AG09309 (cell line): ENCODE measurements around the gene UBE2H.
"Not testable (repeated sequence)": the region's sequence is repeated elsewhere in the genome, so short reads cannot be mapped to it uniquely, and the experiment has no call there.

ENCODE experiments used
- DNase-seq: peaks from one replicate; pipeline ENCODE4 v3.0.0-alpha.2; 2010; ENCODE audit warnings: low read depth
- H3K4me3 ChIP-seq: 2 replicates; pipeline ENCODE4 v1.5.1; 2011; ENCODE audit warnings: mild to moderate bottlenecking, low read depth, low read length, moderate library complexity; ENCODE audit not compliant: control insufficient read depth
- TF ChIP-seq, protein P1 (sequence below): IDR thresholded peaks from 2 replicates; pipeline ENCODE4 v1.5.1; 2011; ENCODE audit warnings: mild to moderate bottlenecking, low read depth, low read length, inconsistent platforms; ENCODE audit not compliant: insufficient read depth, control insufficient read depth; ENCODE audit errors: missing control alignments

The UBE2H gene

DNA sequence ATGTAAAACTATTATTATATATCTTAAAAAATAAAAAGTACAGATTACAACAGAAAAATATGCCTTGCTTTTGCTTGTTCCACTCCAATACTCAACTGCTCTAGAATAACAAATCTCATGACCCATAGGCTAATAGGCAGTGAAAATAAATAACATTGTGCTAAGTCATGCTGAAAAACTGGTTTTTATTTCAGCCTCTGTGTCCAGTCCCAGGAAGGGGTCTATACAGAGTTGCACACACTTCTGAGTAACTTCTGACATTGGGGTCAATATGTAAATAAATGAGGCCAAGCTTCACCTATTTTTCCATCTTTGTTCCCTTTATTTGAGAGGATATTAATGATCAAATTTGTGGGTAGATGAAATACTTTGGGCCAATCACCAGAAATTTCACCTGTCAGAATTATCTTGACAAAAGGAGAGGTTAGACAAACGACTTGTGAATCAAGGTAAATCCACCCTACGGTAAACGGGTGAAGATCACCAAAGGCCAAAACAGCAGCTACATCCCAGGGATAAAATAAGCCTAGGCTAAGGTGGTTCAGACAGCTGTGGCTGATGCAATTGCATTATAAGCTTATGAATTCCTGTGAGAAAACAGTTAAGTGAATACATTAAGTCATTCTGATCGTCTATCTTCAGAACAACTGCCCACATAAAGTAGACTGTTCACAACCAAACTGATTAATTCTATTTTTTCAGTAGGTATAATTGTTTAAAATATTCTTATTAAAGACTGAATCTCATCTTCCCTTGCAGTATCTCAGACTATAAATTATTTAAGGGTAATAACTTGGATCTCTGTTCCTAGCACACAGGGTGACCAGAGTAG lies 87.5 kb downstream of the UBE2H start:
- H3K4me3 ChIP-seq, result no peak overlapping the region
- DNase-seq, result no peak
- TF ChIP-seq, protein P1, sequence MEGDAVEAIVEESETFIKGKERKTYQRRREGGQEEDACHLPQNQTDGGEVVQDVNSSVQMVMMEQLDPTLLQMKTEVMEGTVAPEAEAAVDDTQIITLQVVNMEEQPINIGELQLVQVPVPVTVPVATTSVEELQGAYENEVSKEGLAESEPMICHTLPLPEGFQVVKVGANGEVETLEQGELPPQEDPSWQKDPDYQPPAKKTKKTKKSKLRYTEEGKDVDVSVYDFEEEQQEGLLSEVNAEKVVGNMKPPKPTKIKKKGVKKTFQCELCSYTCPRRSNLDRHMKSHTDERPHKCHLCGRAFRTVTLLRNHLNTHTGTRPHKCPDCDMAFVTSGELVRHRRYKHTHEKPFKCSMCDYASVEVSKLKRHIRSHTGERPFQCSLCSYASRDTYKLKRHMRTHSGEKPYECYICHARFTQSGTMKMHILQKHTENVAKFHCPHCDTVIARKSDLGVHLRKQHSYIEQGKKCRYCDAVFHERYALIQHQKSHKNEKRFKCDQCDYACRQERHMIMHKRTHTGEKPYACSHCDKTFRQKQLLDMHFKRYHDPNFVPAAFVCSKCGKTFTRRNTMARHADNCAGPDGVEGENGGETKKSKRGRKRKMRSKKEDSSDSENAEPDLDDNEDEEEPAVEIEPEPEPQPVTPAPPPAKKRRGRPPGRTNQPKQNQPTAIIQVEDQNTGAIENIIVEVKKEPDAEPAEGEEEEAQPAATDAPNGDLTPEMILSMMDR, result no peak

DNA sequence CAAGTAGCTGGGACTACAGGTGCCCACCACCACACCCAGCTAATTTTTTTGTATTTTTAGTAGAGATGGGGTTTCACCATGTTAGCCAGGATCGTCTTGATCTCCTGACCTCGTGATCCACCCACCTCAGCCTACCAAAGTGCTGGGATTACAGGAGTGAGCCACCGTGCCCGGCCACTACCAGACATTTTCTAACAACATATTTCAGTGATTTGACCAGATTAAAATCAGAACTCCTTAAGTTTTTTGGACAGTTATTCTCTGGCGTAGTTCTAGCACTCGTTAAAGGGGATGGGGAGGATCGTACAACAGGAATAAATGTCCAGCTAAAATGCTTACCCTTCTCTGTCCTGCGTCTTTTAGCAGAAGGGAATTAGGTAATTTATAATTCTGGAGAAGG lies 88.1 kb downstream of the UBE2H start:
- H3K4me3 ChIP-seq, DNase-seq: not testable (repeated sequence)

DNA sequence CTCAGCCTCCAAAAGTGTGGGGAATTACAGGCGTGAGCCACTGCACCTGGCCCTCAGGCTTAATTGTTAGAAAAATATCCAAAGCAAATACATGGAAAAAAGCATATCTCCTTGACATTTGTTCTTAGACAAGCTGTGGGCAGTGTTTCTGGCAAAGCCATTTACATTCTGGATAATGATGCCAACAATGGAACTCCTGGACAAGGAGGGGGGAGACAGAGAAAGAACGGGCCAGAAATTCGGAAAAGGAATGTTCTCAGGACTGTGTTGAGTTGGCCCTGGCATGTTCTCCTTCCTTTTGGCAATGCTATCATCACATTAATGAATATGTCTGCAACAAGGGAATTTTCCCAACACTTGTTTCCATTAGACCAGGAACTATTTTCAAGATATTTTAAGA lies 88.7 kb downstream of the UBE2H start:
- DNase-seq, result no peak
- H3K4me3 ChIP-seq, result no peak overlapping the region
- TF ChIP-seq, protein P1, result no peak

DNA sequence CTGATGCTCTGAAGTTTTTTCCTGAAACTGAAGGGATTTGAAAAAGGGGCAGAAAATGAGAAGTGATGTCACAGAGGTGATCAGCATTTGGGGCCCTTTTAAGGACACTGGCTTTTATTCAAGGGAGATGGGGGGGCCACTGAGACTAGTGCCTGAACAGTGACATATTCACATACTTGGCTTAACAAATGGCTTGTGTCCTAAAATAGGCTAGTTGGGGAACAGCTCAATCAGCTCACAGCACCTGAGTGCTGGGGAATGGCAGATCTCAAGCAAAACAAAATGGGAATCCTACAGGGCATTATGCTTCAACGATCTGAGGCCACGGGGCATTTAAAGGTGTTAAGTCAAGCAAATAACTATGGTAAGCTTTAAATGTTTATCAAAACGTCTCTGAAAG lies 90.1 kb downstream of the UBE2H start:
- TF ChIP-seq, protein P1, result no peak
- no peak for DNase-seq

DNA sequence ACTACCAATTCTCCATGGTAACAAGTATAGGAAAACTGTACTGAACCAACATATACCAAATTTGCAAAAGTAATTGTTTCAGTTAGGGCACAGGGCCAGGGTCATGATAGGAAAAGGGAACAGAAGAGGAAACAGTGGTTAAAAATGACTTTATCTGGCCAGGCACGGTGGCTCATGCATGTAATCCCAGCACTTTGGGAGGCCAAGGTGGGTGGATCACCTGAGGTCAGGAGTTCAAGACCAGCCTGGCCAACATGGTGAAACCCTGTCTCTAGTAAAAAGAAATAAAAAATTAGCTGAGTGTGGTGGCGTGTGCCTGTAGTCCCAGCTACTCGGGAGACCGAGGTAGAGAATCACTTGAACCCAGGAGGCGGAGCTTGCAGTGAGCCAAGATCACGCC lies 92.0 kb downstream of the UBE2H start:
- DNase-seq, H3K4me3 ChIP-seq: not testable (repeated sequence)

More for the DNA sequence above, 90.1 kb downstream of the UBE2H start:
- H3K4me3 ChIP-seq, result no peak overlapping the region

DNA sequence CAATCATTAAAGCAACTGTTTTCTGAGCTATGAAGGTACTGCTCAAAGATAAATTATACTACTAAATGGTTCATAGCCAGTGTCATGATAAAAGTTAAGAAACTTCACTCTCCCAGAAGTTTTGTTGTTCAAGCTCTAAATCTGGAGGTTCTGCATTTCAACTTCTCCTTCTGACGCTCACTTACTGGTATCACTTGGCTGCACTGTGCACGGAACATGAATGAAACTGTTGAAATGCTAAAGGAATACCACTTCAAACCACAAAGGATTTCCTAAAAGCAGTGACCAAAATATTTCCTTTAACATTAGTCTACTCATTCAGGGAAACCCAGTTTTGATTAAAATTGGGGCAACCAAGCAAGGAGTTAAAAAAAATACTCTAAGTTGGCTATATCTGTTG lies 93.6 kb downstream of the UBE2H start:
- TF ChIP-seq, protein P1, result no peak
- no peak overlapping the region for H3K4me3 ChIP-seq
- no peak for DNase-seq

DNA sequence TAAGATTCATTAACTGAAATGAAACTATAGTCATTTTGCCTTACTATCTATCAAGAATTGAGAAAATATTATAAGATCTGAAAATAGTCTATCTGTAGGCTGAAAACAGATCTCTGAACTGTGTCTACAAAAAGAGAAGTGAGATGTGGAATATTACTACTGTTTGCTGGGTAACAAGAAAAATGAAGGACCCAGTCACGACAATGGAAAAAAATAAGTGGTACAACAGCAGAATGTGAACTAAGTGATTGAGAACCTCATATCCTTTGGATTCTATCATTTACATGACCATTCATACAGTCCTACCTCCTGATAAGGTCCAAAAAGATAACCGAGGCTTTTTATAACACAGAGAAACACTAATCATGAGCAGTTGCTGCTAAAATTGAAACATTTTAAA lies 94.3 kb downstream of the UBE2H start:
- H3K4me3 ChIP-seq, result no peak overlapping the region
- no peak for DNase-seq
- TF ChIP-seq, protein P1, result no peak

DNA sequence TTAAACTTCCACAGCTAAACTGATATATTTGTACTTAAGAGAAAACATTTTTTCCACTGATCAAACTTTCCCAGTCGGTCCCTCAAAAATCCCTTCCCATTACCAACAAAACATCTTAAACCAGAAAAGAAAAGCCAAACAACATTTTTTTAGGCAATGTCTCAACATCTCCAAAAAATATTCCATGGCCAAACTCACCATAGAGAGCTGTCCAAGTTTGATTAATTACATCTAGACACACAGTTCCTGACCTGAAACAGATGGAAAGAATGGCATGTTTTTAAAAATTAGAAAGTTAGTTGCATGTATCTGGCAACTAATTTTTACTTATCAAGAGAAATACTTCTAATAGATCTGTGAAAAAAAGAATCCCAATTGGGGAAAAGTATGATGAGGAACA lies 95.4 kb downstream of the UBE2H start:
- DNase-seq, result no peak
- TF ChIP-seq, protein P1, result no peak
- no peak overlapping the region for H3K4me3 ChIP-seq
